ENCODE data around the gene EIF4B. TPM values are rescaled to one million over a fixed set of nuclear protein-coding genes. Genes with fewer than 3 reads are reported as not detected.
A peak's percentile ranks its signal among the peaks of the same experiment; 100 is the strongest.

EIF4B gene
- total and polyA plus RNA-seq, 2 of the 13 experiments (the other 11 are each of a cell fraction or from before 2014, with no cell fraction given) = 416 to 548 TPM

DNA sequence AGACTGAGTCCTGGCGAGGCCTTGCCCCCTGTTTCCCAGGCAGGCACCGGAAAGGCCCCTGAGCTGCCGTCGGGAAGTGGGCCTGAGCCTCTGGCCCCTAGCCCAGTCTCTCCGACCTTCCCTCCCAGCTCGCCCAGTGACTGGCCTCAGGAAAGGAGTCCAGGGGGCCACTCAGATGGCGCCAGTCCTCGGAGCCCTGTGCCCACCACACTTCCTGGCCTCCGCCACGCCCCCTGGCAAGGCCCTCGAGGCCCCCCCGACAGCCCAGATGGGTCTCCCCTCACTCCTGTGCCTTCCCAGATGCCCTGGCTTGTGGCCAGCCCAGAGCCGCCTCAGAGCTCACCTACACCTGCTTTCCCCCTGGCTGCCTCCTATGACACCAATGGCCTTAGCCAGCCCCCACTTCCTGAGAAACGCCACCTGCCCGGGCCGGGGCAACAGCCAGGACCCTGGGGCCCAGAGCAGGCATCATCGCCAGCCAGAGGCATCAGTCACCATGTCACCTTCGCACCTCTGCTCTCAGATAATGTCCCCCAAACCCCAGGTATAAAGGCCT is 54.5 kb downstream of the EIF4B start:
- H3K36me3 ChIP-seq (replicated peaks in 1 of 2; ENCODE audit: control insufficient read depth in 1 of 2, insufficient read depth in 2 of 2, low read length in 2 of 2) = peaks cover 0 to 16% of the 10 kb centered on the region in 2 experiments; a peak in 2 of 5 replicates
- no peak overlapping the region for H3K9ac ChIP-seq (ENCODE audit: insufficient read depth, low read depth, low read length)
- CTCF ChIA-PET (ENCODE audit: low intra/inter-chr PET ratio, low total read pairs) = interaction anchor here (0.8 kb wide), 1 partner anchor 13 kb away, joined by 4 read pairs; no protein-coding TSS in a partner anchor
- no peaks in the 10 kb centered on the region for H3K79me2 ChIP-seq (ENCODE audit: insufficient read depth, low read length)
- no TSS peak for BruUV-seq (replicated peaks)
- in situ Hi-C loops (cut with HindIII; ENCODE audit: extremely low pct_ligation_motif_present, low pct_unique_long_range_greater_than_20kb) (loop anchor here (5.0 kb wide), 2 partner anchors 42 to 132 kb away; partner anchors contain the start of gene SOAT2), intact Hi-C loops (cut with micrococcal nuclease; ENCODE audit: unreplicated experiment) (loop anchor here (1.0 kb wide), 1 partner anchor 7 kb away; no protein-coding TSS in a partner anchor)
- peak overlapping the region; percentile 53; the same call in 1 of the 2 replicates for H3K4me2 ChIP-seq (ENCODE audit: low read depth, low read length)
- ATAC-seq = peak; percentile 2; the same call in 1 of the 3 replicates
- 81% methylated on average over 9 of the region's 18 CpGs for WGBS (ENCODE audit: low lambda C conversion rate)
- no peak for DNase-seq (ENCODE audit: low spot score)
- no peaks in the 10 kb centered on the region for H3K9me3 ChIP-seq (ENCODE audit: low read length)
- no peak overlapping the region for H2AFZ ChIP-seq (ENCODE audit: low read length)
- H4K20me1 ChIP-seq (ENCODE audit: insufficient read depth, low read length) = no peaks in the 10 kb centered on the region
- H3K27ac ChIP-seq (ENCODE audit: extremely low read length, insufficient read depth, low read length) = no peak overlapping the region
- no peaks in the 10 kb centered on the region for H3K27me3 ChIP-seq (ENCODE audit: control insufficient read depth in 1 of 2, insufficient read depth in 2 of 2, low read length in 2 of 2)
- H3K4me3 ChIP-seq (replicated peaks in 1 of 3; ENCODE audit: insufficient read depth in 1 of 3, low read depth in 2 of 3, low read length in 3 of 3) = no peak overlapping the region
- no peak for FAIRE-seq
- peaks cover 27% of the 10 kb centered on the region for H3K4me1 ChIP-seq (ENCODE audit: insufficient read depth, low read length)
- TF ChIP-seq, protein P1, sequence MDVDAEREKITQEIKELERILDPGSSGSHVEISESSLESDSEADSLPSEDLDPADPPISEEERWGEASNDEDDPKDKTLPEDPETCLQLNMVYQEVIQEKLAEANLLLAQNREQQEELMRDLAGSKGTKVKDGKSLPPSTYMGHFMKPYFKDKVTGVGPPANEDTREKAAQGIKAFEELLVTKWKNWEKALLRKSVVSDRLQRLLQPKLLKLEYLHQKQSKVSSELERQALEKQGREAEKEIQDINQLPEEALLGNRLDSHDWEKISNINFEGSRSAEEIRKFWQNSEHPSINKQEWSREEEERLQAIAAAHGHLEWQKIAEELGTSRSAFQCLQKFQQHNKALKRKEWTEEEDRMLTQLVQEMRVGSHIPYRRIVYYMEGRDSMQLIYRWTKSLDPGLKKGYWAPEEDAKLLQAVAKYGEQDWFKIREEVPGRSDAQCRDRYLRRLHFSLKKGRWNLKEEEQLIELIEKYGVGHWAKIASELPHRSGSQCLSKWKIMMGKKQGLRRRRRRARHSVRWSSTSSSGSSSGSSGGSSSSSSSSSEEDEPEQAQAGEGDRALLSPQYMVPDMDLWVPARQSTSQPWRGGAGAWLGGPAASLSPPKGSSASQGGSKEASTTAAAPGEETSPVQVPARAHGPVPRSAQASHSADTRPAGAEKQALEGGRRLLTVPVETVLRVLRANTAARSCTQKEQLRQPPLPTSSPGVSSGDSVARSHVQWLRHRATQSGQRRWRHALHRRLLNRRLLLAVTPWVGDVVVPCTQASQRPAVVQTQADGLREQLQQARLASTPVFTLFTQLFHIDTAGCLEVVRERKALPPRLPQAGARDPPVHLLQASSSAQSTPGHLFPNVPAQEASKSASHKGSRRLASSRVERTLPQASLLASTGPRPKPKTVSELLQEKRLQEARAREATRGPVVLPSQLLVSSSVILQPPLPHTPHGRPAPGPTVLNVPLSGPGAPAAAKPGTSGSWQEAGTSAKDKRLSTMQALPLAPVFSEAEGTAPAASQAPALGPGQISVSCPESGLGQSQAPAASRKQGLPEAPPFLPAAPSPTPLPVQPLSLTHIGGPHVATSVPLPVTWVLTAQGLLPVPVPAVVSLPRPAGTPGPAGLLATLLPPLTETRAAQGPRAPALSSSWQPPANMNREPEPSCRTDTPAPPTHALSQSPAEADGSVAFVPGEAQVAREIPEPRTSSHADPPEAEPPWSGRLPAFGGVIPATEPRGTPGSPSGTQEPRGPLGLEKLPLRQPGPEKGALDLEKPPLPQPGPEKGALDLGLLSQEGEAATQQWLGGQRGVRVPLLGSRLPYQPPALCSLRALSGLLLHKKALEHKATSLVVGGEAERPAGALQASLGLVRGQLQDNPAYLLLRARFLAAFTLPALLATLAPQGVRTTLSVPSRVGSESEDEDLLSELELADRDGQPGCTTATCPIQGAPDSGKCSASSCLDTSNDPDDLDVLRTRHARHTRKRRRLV (CRISPR knock-in tag; IDR thresholded peaks at IDR 0.05) = 0 out of 2 replicates have a peak, but pooled peaks have one; percentile 22
- TF ChIP-seq AGO2 (optimal IDR thresholded peaks at IDR 0.05; ENCODE audit: low read depth, low read length) (peak; percentile 69), ZNF468 (CRISPR knock-in tag; IDR thresholded peaks at IDR 0.05) (no peak), MAF1 (CRISPR knock-in tag; IDR thresholded peaks at IDR 0.05; ENCODE audit: borderline replicate concordance) (no peak), STAG1 (CRISPR knock-in tag; IDR thresholded peaks at IDR 0.05) (no peak), ZNF567 (CRISPR knock-in tag; IDR thresholded peaks at IDR 0.05; ENCODE audit: borderline replicate concordance) (no peak), ZNF354B (CRISPR knock-in tag; IDR thresholded peaks at IDR 0.05) (no peak), MEIS2 (CRISPR knock-in tag; IDR thresholded peaks at IDR 0.05) (no peak), ZNF20 (CRISPR knock-in tag; IDR thresholded peaks at IDR 0.05) (no peak), NCOA2 (CRISPR knock-in tag; IDR thresholded peaks at IDR 0.05) (no peak), AHR (CRISPR knock-in tag; IDR thresholded peaks at IDR 0.05) (0 out of 2 replicates have a peak, but pooled peaks have one; percentile 8), HOXA3 (CRISPR knock-in tag; IDR thresholded peaks at IDR 0.05) (no peak), AGO1 (IDR thresholded peaks at IDR 0.05; ENCODE audit: low read depth, low read length, poor library complexity, severe bottlenecking) (peak; percentile 15), HNRNPL (IDR thresholded peaks at IDR 0.05; ENCODE audit: low read depth, low read length) (0 out of 2 replicates have a peak, but pooled peaks have one; percentile 24)
- TF ChIP-seq, protein P2, sequence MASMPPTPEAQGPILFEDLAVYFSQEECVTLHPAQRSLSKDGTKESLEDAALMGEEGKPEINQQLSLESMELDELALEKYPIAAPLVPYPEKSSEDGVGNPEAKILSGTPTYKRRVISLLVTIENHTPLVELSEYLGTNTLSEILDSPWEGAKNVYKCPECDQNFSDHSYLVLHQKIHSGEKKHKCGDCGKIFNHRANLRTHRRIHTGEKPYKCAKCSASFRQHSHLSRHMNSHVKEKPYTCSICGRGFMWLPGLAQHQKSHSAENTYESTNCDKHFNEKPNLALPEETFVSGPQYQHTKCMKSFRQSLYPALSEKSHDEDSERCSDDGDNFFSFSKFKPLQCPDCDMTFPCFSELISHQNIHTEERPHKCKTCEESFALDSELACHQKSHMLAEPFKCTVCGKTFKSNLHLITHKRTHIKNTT (CRISPR knock-in tag; IDR thresholded peaks at IDR 0.05) = no peak
- POLR2A ChIA-PET = interaction anchor here (1.2 to 3.4 kb wide), 7 partner anchors 9 to 235 kb away, joined by 3 to 50 read pairs (median 16); partner anchors contain the start of genes CSAD, PFDN5, SOAT2 and SPRYD3
